GM21825 (cell line): ENCODE measurements around the gene CEP164.
"Not testable (repeated sequence)": the region's sequence is repeated elsewhere in the genome, so short reads cannot be mapped to it uniquely, and the experiment has no call there.

ENCODE experiments used
- ATAC-seq: cut with Tn5 transposase; IDR thresholded peaks from one replicate; pipeline ENCODE4 v1.9.1; 2021; ENCODE audit warnings: mild to moderate bottlenecking, moderate library complexity; ENCODE audit not compliant: unreplicated experiment

CEP164 gene

DNA sequence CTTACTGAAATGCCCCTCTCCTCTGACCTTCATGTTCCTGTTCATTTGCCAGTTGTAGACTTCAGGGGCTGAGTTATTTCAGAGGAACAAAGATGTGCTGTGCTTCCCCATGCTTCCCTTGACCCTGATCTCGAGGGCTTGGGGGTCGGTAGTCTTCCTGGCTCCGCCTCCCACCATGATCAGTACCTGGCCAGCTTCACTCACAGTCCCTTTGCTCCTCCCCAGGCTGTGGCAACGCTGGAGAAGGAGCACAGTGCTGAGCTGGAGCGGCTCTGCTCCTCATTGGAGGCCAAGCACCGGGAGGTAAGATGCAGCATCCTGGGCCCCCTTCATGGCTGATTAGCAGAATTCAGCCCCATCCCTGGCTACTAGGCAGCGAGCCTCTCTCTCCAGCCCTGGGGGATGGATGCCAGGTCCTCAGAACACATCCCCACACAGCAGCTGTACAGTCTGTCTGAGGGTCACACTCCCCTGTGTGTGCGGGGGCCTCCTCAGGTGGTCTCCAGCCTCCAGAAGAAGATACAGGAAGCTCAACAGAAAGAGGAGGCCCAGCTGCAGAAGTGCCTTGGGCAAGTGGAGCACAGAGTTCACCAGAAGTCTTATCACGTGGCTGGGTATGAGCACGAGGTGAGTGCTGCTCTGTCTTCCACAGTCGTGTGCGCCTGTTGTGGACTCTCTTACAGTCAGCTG, 64.5 kb downstream of the CEP164 start:
- ATAC-seq, result no peak

DNA sequence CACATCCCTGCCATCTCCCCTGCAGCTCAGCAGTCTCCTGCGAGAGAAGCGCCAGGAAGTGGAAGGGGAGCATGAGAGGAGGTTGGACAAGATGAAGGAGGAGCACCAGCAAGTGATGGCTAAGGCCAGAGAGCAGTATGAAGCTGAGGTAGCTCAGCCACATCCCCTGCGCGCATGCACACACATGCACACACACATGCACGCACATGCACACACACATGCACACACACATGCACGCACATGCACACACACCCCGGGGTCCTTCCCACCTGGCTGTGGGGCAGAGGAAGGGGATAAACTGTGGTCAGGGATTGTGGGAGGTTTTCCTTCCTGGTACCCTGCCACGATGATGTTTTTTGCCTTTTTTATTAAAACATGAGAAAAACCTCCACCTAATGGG, 65.3 kb downstream of the CEP164 start:
- ATAC-seq, result no peak

- no peak for ATAC-seq
Measured at GRCh38 chr11:117394221-117394925, 66.7 kb downstream of the CEP164 start.

GRCh38 chr11:117395476-117395875, 67.8 kb downstream of the CEP164 start:
- ATAC-seq, result no peak

DNA sequence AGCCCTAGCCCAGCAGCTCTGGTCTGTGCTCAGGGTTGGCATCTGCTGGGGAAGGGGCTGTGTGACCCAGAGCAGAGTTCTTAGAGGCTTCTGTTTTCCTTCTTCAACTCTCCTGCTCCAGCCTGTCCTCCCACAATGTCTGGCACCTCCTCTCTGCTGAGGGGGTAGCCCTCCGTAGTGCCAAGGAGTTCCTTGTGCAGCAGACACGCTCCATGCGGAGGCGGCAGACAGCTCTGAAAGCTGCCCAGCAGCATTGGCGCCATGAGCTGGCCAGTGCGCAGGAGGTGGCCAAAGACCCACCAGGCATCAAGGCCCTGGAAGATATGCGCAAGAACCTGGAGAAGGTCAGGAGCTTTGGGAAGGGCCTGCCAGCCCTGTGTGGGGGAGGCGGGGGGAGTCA, 69.3 kb downstream of the CEP164 start:
- no peak for ATAC-seq

DNA sequence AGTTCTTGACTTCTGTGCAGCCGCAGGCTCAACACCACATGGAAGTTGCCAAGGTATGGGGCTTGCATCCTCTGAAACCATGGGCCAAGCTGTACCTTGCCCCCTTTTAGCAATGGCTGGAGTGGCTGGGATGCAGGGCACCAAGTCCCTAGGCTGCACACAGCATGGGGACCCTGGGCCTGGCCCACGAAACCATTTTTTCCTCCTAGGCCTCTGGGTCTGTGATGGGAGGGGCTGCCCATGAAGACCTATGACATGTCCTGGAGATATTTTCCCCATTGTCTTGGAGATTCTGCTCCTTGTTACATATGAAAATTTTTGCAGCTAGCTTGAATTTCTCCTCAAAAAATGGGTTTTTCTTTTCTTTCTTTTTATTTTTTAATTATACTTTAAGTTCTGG, 71.0 kb downstream of the CEP164 start:
- ATAC-seq, result not testable (repeated sequence)

DNA sequence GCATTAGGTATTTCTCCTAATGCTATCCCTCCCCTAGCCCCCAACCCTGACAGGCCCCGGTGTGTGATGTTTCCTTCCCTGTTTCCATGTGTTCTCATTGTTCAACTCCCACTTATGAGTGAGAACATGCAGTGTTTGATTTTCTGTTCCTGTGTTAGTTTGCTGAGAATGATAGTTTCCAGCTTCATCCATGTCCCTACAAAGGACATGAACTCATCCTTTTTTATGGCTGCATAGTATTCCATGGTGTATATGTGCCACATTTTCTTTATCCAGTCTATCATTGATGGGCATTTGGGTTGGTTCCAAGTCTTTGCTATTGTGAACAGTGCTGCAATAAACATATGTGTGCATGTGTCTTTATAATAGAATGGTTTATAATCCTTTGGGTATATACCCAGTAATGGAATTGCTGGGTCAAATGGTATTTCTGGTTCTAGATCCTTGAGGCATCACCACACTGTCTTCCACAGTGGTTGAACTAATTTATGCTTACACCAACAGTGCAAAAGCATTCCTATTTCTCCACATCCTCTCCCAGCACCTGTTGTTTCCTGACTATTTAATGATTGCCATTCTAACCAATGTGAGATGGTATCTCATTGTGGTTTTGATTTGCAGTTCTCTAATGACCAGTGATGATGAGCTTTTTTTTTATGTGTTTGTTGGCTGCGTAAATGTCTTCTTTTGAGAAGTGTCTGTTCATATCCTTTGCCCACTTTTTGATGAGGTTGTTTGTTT, 71.6 kb downstream of the CEP164 start:
- not testable (repeated sequence) for ATAC-seq

- not testable (repeated sequence) for ATAC-seq
Measured at GRCh38 chr11:117405898-117406297, 78.2 kb downstream of the CEP164 start.

DNA sequence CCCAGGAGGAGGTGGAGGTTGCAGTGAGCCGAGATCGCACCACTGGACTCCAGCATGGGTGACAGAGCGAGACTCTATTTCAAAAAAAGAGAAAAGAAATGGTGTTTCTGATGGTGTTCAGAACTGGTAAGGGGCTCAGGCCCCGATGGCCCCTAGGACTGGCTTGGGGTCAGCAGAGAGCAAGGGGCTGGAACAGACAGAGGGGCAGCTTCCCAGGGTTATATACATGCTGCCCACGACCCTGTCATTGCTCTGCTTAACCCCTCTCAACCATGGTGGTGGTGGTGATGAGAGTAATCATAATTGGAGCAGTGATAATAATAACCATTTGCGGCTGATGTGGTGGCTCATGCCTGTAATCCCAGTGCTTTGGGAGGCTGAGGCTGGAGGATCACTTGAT, 79.4 kb downstream of the CEP164 start:
- no peak for ATAC-seq

- ATAC-seq, result no peak
Measured at GRCh38 chr11:117408356-117408755, 80.7 kb downstream of the CEP164 start.

DNA sequence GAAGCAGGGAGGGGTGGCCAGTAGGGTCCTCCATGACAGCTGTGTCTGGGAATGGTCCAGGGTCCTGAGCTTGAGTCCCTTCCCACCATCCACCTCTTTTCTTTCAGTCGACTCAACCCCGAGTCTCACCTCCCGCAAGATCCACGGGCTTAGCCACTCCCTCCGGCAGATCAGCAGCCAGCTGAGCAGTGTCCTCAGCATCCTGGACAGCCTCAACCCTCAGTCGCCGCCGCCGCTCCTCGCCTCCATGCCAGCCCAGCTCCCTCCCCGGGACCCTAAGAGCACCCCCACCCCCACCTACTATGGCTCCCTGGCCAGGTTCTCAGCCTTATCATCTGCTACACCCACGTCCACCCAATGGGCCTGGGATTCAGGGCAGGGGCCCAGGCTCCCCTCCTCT, 81.9 kb downstream of the CEP164 start:
- ATAC-seq, result no peak

DNA sequence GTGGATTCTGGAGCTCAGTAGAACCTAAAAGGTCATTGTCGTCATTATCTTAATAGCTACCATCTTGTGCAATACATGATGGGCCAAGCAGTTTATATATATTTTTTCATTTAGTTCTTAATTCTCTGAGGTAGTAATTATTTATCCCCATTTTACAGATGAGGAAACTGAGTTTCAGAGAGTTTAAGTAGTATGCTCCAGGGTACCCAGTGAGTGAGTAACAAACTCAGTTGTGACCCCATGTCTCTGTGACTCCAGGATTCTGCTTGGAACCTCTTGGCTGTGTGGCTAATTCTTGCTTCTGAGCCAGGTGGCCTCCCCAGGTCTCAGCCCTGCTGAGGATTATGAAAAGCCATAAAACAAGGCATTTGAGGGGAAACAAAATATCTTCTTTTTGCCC, 82.6 kb downstream of the CEP164 start:
- ATAC-seq, result no peak

- no peak for ATAC-seq
Measured at GRCh38 chr11:117410861-117411710, 83.4 kb downstream of the CEP164 start.

- no peak for ATAC-seq
Measured at GRCh38 chr11:117411736-117412135, 84.1 kb downstream of the CEP164 start.

GRCh38 chr11:117412176-117412575, 84.5 kb downstream of the CEP164 start:
- ATAC-seq, result no peak

DNA sequence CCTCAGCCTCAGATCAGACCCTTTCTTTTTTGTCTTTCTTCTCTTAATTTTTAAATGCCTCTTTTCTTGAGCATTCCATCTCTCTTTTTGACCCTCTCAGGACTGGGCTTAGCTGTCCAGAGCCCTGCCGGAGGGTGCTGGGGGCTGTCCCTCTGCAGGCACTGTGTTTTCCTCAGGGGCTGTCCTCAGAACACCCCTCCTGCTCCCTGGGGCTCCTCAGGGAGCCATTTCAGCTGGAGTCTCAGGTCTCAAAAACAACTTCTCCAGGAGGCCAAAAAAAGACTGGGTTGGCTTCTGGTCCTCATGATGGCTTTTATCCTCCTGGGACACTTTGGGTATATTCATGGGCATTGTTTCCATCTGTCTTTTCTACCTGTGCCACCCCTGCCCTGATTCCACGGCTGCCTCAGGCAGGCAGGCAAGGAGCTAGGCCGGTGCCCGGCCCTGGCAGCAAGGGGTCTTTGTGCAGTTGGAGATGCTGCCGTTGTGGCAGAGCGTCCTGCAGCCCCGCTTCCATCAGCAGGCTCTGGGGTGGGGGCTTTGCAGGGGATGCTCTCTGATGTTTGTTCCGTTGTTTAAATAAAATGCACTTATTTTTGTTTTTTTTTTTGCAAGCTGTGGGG, 85.1 kb downstream of the CEP164 start:
- ATAC-seq, result no peak

- no peak for ATAC-seq
Measured at GRCh38 chr11:117413616-117414015, 86.0 kb downstream of the CEP164 start.

- no peak for ATAC-seq
Measured at GRCh38 chr11:117414724-117415123, 87.1 kb downstream of the CEP164 start.

DNA sequence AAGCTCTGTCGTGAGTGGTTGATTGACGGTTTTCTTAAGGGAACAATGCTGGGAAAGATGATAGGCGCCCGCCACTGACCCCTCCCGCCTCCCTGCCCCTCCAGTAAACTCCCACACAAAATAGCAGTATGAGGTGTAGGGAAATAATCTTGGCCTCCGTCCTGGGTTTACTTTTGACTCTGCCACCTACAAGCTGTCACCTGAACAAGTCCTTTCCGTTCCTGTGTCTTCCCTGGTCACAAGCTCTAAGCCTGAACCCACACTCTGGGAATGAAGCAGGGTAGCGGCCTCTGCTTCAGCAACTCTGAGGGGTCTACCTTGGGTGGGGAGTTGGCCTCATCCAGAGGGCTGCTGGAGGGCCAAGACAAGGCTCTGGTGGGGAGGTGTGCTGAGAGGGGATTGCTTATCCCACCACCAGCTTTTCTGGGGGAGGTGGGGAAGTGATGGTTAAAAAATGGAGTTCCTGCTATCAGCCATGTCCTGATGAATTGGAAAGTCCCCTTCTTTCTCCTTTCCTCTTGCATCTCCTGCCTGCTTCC, 87.8 kb downstream of the CEP164 start:
- no peak for ATAC-seq

DNA sequence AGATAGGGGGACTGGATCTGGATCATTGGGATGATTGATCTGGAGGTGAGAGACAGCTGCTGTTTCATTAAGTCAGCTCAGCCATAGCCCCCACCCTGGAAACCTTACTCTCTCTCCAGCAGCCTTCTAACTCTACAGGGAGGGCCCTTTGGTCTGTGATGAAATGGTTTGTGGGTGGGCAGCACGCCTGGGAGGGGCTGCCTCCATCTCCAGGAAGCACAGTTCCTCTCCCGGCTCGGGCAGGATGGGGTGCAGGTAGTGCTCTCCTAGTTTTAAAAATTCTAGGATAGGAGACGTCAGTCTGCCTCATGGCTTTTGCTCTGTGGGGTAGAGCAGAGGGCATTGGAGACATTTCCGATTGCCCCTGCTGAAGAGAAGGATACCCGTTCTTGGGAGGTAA, 89.7 kb downstream of the CEP164 start:
- ATAC-seq, result no peak
